Hepatocyte (in vitro differentiated cells): ENCODE results near the gene TNFAIP8L3.

Source experiments
- EZH2 ChIP-seq: fragments of 200-600 bp; sonication (generic); IDR thresholded peaks from 2 replicates; pipeline ENCODE4 v1.6.1; 2016; ENCODE audit warnings: antibody characterized with exemption, mild to moderate bottlenecking, borderline replicate concordance
- EZH2phosphoT487 ChIP-seq: fragments of 200-600 bp; sonication (generic); IDR thresholded peaks from one replicate; pipeline ENCODE4 v1.6.1; 2018; ENCODE audit warnings: antibody characterized with exemption, mild to moderate bottlenecking, low read depth, moderate library complexity; ENCODE audit not compliant: unreplicated experiment, severe bottlenecking
- TF ChIP-seq, protein P1 (sequence below): fragments of 200-600 bp; sonication (generic); IDR thresholded peaks from 2 replicates; pipeline ENCODE4 v1.5.1; 2016; ENCODE audit warnings: antibody characterized with exemption, mild to moderate bottlenecking; ENCODE audit not compliant: poor library complexity

DNA sequence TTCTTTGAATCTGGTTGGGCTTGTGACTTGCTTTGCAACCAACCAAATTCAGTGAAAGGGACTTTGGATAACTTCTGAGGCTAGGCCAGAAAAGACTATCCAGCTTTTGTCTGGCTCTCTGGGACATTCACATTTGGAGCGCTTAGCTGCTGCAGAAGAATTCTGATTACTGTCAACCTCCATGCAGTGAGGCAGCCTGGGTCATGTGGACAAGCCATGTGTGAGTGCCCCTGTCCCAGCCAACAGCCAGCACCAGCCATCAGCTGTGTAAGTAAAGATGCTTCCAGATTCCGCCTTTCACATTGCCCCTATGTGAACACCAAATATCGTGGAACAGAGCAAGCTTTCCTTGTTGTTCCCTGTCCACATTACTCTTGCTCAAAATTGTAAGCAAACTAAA lies 12.9 kb upstream of the TNFAIP8L3 start:
- TF ChIP-seq EZH2 (no peak), EZH2phosphoT487 (no peak)
- TF ChIP-seq, protein P1, sequence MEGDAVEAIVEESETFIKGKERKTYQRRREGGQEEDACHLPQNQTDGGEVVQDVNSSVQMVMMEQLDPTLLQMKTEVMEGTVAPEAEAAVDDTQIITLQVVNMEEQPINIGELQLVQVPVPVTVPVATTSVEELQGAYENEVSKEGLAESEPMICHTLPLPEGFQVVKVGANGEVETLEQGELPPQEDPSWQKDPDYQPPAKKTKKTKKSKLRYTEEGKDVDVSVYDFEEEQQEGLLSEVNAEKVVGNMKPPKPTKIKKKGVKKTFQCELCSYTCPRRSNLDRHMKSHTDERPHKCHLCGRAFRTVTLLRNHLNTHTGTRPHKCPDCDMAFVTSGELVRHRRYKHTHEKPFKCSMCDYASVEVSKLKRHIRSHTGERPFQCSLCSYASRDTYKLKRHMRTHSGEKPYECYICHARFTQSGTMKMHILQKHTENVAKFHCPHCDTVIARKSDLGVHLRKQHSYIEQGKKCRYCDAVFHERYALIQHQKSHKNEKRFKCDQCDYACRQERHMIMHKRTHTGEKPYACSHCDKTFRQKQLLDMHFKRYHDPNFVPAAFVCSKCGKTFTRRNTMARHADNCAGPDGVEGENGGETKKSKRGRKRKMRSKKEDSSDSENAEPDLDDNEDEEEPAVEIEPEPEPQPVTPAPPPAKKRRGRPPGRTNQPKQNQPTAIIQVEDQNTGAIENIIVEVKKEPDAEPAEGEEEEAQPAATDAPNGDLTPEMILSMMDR, result no peak
